Measurements from ENCODE around the gene TPM1. TPM values are rescaled to one million over a fixed set of nuclear protein-coding genes. Genes with fewer than 3 reads are reported as not detected.

The TPM1 gene
- polyA plus RNA-seq, 5 donors = 608 to 697 (median 640) TPM

DNA sequence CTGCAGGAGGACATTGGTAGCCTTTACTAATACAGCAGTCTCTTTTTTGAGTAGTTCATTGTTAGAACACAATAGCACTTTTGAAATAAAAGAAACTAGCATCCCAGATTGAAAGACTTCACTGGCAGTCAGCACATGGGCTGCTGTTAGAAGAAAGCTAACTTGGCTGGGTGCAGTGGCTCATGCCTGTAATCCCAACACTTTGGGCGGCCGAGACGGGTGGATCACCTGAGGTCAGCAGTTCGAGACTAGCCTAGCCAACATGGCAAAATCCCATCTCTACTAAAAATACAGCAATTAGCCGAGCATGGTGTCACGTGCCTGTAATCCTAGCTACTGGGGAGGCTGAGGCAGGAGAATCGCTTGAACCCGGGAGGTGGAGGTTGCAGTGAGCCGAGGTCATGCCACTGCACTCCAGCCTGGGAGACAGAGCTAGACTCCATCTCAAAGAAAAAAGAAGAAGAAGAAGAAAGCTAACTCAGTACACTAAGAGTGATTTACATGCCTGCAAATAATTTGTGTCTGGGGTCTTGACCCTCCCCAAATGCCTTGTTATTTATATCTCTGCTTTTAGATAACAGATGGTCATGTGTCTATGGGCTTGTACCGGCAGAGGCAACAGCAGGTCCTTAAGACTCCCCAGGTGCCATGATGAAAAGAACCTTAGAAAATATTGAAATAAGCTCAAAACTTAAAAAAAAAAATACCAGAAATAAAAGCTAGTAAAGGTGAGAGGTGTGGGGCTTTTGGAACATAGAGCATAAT lies 9.7 kb downstream of the TPM1 start:
- DNase-seq = no peak

GRCh38 chr15:63052961-63053698 lies 10.6 kb downstream of the TPM1 start:
- DNase-seq = no peak

- no peak for DNase-seq
These were observed 11.7 kb downstream of the TPM1 start for GRCh38 chr15:63054281-63054683.

GRCh38 chr15:63054985-63055384 lies 12.4 kb downstream of the TPM1 start:
- no peak for DNase-seq

GRCh38 chr15:63056829-63057228 lies 14.3 kb downstream of the TPM1 start:
- peak; percentile 81 to 84 for DNase-seq

- no peak for DNase-seq
These were observed 15.2 kb downstream of the TPM1 start for GRCh38 chr15:63057468-63058345.

DNA sequence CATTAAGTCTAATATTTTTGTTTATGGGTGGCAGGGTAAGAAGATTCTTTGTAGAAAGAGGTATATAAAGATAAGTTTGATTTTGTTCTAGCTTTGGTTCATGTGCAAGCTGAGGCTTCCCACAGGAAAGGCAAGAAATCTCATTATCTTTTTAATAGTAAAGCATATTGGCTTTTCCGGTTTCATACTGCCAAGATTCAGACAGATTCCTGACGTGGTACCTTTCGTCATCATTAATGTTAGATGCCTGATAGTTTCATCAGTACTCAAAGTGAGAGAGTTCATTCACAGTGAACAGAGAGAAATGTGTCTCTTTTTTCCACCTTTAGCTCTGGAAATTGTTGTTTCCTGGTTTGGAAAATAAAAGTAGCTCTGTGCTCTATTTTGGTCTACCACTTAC lies 16.5 kb downstream of the TPM1 start:
- no peak for DNase-seq

GRCh38 chr15:63059573-63060216 lies 17.1 kb downstream of the TPM1 start:
- peak in 1 of 2 donors; percentile 69 for DNase-seq

GRCh38 chr15:63060699-63061098 lies 18.2 kb downstream of the TPM1 start:
- DNase-seq = no peak

GRCh38 chr15:63061975-63062374 lies 19.4 kb downstream of the TPM1 start:
- DNase-seq = no peak

DNA sequence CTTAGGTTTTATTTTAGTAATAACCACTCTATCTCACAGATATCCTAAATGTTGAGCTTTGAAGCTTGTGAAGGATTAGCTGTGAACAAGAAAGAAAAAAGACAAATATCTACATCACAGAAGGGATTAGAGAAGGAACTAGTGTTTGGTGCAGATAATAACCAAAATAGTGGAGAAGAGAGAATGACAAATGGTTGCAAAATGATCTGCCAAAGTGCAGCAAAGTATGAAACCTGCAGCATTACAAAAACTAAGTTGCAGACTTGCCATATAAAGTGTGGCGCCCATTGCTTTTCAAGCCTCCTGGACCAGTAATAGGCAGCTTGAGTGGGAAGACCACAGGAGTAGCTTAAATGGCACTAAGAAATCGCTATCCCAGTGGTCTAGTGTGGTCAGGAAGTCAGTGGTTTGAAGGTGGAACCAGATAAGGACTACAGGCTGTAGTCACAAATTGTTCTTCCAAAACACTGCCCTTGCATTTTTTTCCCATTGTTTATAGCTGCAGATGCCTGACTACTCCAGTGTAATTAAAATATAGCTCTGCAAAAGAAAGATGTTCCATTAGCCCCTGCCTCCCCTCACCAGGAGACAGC lies 20.7 kb downstream of the TPM1 start:
- DNase-seq = no peak

GRCh38 chr15:63063877-63064409 lies 21.4 kb downstream of the TPM1 start:
- no peak for DNase-seq

- no peak for DNase-seq
These were observed 23.0 kb downstream of the TPM1 start for GRCh38 chr15:63065262-63066221.

GRCh38 chr15:63066272-63066671 lies 23.7 kb downstream of the TPM1 start:
- DNase-seq = no peak

DNA sequence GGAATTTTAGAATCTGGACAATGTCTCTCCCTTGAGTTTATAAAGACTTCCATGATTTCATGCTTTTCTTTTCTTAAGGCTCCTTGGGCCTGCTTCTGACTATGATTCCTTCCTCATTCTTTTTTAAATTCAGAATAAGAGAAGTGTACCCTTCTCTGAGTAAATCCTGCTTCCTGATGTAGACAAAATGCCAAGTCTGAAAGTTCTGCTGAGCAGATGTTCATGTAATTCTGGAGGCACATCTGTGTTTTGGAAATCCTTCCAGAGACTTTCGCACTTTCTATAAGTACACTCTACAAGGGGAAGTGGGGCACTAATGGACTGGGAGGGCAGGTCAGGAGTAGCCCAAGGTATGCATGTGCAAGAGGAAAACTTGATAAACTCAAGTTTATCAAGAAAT lies 24.8 kb downstream of the TPM1 start:
- no peak for DNase-seq

DNA sequence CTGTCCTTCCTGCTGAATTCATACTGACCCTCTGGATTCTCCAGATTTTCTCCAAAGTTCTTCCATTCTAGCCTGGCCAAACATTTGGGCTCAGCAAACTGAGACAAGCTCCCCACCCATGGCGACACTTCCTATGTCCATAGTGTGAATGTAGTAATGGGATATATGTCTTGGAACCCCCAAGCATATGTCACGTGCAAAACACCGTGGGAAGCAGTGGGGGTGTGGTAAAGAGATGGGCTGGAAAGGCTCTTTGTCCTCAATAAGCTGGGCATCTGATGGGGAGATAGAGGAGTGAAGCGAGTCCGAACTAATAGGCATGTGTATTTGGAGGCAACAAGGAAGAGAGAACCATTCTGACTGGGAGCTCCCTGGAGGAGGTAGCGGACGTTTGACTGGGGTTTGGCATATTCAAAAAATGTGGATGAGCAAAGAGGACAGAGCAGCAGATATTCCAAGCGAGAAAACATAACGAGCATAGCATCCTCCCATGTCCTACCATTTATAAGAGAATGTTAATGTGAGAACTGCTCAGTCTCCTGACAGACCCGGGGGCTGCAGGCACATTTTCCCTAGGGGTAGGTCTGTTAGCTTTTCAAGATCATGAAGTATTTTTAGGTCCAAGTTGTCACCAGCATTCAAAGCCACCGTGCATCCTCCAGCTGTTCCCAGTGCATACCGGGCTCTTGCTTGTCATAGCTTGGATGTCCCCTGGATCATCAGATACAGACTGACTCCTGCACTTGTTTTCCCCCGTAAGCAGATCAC lies 25.6 kb downstream of the TPM1 start:
- DNase-seq = no peak

DNA sequence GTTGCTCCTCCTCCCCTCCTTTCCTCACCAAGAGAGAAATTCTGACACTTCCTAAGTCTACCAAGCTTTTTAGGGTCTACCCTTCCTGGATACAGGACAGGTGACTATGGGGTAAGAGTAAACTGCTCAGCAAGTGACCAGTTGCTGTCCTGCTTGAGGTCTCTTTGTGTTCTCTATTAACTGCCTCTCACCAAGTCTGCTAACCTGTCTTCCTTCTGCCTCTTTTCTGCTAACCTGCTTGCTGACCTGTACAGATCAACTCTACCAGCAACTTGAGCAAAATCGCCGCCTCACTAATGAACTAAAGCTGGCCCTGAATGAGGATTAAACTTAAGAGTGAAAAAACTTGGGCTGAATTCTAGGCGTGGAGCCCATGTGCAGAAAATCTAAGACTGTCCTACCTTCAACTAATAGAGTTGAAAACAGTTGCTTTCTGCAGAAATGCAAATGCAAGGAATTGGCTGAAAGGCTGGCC lies 27.1 kb downstream of the TPM1 start:
- DNase-seq = no peak

DNA sequence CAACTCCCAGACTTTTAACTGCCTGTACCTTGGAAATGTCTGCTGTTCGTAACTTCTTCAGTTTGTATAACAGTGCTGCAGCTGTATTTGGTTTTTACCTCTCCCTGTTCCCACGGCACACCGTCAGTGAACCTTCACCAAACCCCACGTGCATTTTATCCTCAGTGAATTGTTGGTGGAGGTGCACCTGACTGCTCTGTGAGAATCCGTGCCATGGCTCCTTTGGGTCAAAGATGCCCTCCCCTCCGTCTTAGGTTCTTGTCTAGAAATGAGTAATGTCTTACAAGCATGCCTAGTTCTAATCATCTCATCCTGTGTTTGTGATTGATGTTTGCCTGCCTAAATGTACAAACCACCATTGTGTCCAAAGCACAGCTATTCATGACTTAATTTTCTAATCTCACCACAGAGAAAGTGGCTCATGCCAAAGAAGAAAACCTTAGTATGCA lies 28.2 kb downstream of the TPM1 start:
- no peak for DNase-seq
